Body of pancreas (tissue), 4 donors: ENCODE results near the gene ANKRD50.

ENCODE experiments used
- POLR2A ChIP-seq, 3 donors: fragments of 450-650 bp; IDR thresholded peaks; one replicate each; pipeline ENCODE4 v1.6.1; 2016; ENCODE audit warnings: antibody characterized with exemption in 3 of 3, mild to moderate bottlenecking in 2 of 3
- TF ChIP-seq, protein P1 (sequence below), 7 experiments: fragments of 450-650 bp in 4 of 7; fragments of 200-600 bp in 3 of 7; sonication (generic) in 3 of 7; IDR thresholded peaks; one replicate each; pipeline ENCODE4 v1.5.1; 2016 to 2019; ENCODE audit warnings: antibody characterized with exemption in 7 of 7

DNA sequence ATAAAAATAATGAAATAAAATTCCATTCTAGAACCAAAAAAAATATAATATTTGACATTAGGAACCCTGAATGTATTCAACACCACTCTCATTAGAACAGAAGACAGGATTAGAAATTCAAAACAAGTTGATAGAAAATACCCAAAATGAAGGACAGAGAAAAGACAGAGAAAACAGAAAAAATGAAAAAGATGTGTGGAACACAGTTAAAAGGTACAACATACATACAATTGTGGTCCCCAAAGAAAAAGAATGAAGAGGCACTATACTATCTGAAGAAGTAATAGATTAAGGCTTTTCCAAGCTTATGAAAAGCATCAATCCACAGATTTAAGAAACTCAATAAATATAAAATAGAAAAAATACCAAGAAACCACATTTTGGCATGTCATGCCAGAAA lies 16.4 kb downstream of the ANKRD50 start:
- TF ChIP-seq, protein P1, sequence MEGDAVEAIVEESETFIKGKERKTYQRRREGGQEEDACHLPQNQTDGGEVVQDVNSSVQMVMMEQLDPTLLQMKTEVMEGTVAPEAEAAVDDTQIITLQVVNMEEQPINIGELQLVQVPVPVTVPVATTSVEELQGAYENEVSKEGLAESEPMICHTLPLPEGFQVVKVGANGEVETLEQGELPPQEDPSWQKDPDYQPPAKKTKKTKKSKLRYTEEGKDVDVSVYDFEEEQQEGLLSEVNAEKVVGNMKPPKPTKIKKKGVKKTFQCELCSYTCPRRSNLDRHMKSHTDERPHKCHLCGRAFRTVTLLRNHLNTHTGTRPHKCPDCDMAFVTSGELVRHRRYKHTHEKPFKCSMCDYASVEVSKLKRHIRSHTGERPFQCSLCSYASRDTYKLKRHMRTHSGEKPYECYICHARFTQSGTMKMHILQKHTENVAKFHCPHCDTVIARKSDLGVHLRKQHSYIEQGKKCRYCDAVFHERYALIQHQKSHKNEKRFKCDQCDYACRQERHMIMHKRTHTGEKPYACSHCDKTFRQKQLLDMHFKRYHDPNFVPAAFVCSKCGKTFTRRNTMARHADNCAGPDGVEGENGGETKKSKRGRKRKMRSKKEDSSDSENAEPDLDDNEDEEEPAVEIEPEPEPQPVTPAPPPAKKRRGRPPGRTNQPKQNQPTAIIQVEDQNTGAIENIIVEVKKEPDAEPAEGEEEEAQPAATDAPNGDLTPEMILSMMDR (IDR thresholded peaks at IDR 0.05) = no peak
- no peak for TF ChIP-seq POLR2A (IDR thresholded peaks at IDR 0.05)
